ENCODE measurements around the gene HS6ST3. TPM values are rescaled to one million over a fixed set of nuclear protein-coding genes. Genes with fewer than 3 reads are reported as not detected.

The HS6ST3 gene
- total RNA-seq, 1 donor from 2014 or later = 0.26 TPM

- peaks cover 2% of the 10 kb centered on the region for H3K27me3 Mint-ChIP-seq (ENCODE audit: low read depth)
- no peaks in the 10 kb centered on the region for H3K36me3 Mint-ChIP-seq (ENCODE audit: low read depth)
- TF ChIP-seq CTCF (conservative IDR thresholded peaks at IDR 0.05) = no peak
- no peak overlapping the region for H3K27ac Mint-ChIP-seq (ENCODE audit: unreplicated experiment)
- no peaks in the 10 kb centered on the region for H3K9me3 Mint-ChIP-seq
- H3K4me1 Mint-ChIP-seq = no peaks in the 10 kb centered on the region
- no peak overlapping the region for H3K4me3 Mint-ChIP-seq
- DNase-seq (ENCODE audit: low read depth, low spot score) = no peak
Observed at GRCh38 chr13:96172066-96172465, 82.2 kb downstream of the HS6ST3 start.

- Mint-ChIP-seq H3K27me3 (ENCODE audit: low read depth) (no peaks in the 10 kb centered on the region), H3K27ac (ENCODE audit: unreplicated experiment) (no peak overlapping the region), H3K9me3 (peaks cover 2% of the 10 kb centered on the region), H3K4me3 (no peak overlapping the region), H3K36me3 (ENCODE audit: low read depth) (peaks cover 2% of the 10 kb centered on the region), H3K4me1 (no peaks in the 10 kb centered on the region)
- TF ChIP-seq CTCF (conservative IDR thresholded peaks at IDR 0.05) = no peak
- DNase-seq (ENCODE audit: low read depth, low spot score) = no peak
Observed at GRCh38 chr13:96178759-96179158, 88.9 kb downstream of the HS6ST3 start.

GRCh38 chr13:96179309-96179708 is 89.4 kb downstream of the HS6ST3 start:
- H3K4me3 Mint-ChIP-seq = no peak overlapping the region
- no peak for DNase-seq (ENCODE audit: low read depth, low spot score)
- H3K27me3 Mint-ChIP-seq (ENCODE audit: low read depth) = no peaks in the 10 kb centered on the region
- H3K9me3 Mint-ChIP-seq = peaks cover 2% of the 10 kb centered on the region
- TF ChIP-seq CTCF (conservative IDR thresholded peaks at IDR 0.05) = no peak
- H3K4me1 Mint-ChIP-seq = no peaks in the 10 kb centered on the region
- H3K36me3 Mint-ChIP-seq (ENCODE audit: low read depth) = peaks cover 2% of the 10 kb centered on the region
- no peak overlapping the region for H3K27ac Mint-ChIP-seq (ENCODE audit: unreplicated experiment)

- Mint-ChIP-seq H3K36me3 (ENCODE audit: low read depth) (peaks cover 2% of the 10 kb centered on the region), H3K27me3 (ENCODE audit: low read depth) (no peaks in the 10 kb centered on the region), H3K4me1 (no peaks in the 10 kb centered on the region), H3K4me3 (no peak overlapping the region), H3K27ac (ENCODE audit: unreplicated experiment) (no peak overlapping the region), H3K9me3 (peaks cover 2% of the 10 kb centered on the region)
- no peak for TF ChIP-seq CTCF (conservative IDR thresholded peaks at IDR 0.05)
- no peak for DNase-seq (ENCODE audit: low read depth, low spot score)
Observed at GRCh38 chr13:96181911-96182310, 92.0 kb downstream of the HS6ST3 start.

- Mint-ChIP-seq H3K27me3 (ENCODE audit: low read depth) (no peaks in the 10 kb centered on the region), H3K36me3 (ENCODE audit: low read depth) (peaks cover 2% of the 10 kb centered on the region)
Observed at GRCh38 chr13:96185818-96186217, 95.9 kb downstream of the HS6ST3 start.

More at GRCh38 chr13:96185818-96186217, 95.9 kb downstream of the HS6ST3 start:
- Mint-ChIP-seq H3K27ac (ENCODE audit: unreplicated experiment) (no peak overlapping the region), H3K4me1 (no peaks in the 10 kb centered on the region), H3K9me3 (peaks cover 2% of the 10 kb centered on the region), H3K4me3 (no peak overlapping the region)
- TF ChIP-seq CTCF (conservative IDR thresholded peaks at IDR 0.05) = no peak
- no peak for DNase-seq (ENCODE audit: low read depth, low spot score)
